ENCODE data around the gene TMEM108.

The TMEM108 gene

DNA sequence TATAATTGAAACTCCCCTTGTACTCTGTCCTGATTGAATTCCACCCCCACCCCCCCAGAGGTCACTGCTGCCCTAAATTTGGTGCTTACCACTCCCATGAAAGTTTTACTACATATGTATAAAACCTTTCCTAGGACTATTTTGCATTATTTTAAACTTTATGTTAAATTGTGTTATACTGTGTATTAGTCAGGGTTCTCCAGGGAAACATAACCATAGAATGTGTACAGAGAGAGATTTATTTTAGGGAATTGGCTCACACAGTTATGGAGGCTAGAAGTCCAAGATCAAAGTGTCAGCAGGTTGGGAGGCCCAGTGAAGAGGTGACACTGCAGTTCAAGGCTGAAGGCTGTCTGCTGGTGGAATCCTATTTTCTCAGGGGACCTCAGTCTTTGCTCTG lies 390.9 kb downstream of the TMEM108 start:
- no peak for DNase-seq

DNA sequence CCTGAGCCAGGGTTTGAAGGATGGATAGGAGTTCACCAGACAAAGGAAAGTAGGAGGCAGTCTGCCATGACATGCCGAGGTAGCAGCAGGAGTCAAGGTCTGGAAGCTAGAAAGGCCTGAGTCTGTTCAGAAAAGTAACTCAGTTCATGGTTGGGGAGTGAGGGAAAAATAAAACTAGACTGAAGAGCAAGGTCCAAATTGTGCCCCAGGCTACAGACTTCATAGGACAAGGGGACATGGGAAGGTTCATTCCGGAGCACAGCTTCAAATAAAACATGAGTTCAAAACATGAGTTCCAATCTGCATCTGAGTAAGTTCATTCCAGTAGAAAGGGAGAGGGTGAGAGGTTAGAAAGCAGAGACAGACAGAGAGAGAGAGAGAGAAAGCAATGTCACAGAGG lies 401.4 kb downstream of the TMEM108 start:
- no peak for DNase-seq

DNA sequence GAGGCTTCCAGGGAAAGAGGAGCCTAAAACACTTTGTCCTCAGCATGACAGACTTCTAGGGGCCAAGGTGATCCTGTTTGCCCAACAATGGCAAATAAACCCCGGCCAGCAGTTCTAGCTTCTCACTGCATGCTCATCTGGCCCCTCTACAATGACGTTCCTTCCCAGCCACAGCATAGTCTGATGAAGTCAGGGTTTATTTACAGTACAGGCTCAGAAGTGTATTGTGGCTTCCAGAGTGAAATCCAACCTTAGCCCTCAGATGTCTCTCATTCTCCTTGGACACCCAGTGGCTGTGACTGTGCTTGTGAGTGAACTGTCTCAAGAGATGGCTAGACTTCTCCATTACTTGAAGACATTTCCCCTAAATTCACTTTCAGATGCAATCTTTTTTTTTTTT lies 402.5 kb downstream of the TMEM108 start:
- no peak for DNase-seq

DNA sequence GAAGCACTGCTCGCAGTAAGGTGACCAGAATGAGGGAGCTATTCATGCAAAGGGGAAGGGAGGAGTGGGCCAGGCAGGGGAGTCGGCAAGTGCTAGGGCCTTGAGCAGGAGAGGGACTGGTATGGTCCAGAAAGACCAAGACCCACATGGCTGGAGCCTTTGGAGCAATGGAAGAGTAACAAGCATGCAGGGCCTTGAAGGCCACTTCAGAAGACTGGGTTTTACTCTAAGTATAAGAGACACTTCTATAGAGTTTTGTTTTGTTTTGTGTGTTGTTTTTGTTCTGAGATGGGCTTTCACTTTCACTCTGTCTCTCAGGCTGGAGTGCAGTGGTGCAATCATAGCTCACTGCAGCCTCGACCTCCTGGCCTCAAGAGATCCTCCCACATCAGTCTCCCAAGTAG lies 403.7 kb downstream of the TMEM108 start:
- DNase-seq, result no peak

GRCh38 chr3:133442518-133442917 lies 404.3 kb downstream of the TMEM108 start:
- no peak for DNase-seq

- no peak for DNase-seq
Measured at GRCh38 chr3:133443649-133444422, 405.6 kb downstream of the TMEM108 start.

GRCh38 chr3:133444423-133444774 lies 406.2 kb downstream of the TMEM108 start:
- no peak for DNase-seq

DNA sequence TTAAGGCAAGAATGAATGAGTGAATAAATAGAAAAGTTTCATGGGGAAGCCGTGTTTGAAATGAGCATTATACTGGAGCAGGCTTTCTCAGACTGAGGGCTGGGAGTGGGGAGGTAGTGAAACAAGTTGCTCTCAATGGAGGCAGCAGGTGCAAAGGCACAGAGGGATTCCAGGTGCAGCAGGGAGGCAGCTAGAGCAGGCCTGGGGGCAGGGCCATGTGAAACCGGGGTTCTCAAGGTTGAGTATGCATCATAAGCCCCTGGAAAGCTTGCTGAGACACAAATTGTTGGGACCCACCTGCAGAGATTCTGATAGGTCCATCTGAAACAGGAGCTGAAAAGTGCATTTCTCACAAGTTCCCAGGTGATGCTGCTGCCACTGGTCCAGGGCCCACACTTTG lies 406.9 kb downstream of the TMEM108 start:
- DNase-seq, result no peak

All from AML-193 (cell line).